Bronchial epithelial cell (primary cell): Measurements from ENCODE around the gene TFF2. TPM values are rescaled to one million over a fixed set of nuclear protein-coding genes. Genes with fewer than 3 reads are reported as not detected.

ENCODE experiments used
- DNase-seq: peaks from one replicate; pipeline ENCODE4 v3.0.0-alpha.2; 2010; ENCODE audit warnings: low read depth
- FAIRE-seq: peaks from 2 replicates; lab custom pipeline; 2011; peaks lifted over from hg19 to GRCh38; lab: Jason Lieb, UNC
- H3K27me3 ChIP-seq: 2 replicates; pipeline ENCODE4 v1.5.1; 2011; ENCODE audit warnings: low read length; ENCODE audit not compliant: control insufficient read depth, insufficient read depth
- H3K36me3 ChIP-seq: 2 replicates; pipeline ENCODE4 v1.5.1; 2011; ENCODE audit warnings: low read length; ENCODE audit not compliant: control insufficient read depth, insufficient read depth
- H3K4me3 ChIP-seq: 2 replicates; pipeline ENCODE4 v1.5.1; 2011; ENCODE audit warnings: mild to moderate bottlenecking, low read depth, low read length, control low read depth
- CTCF ChIP-seq: IDR thresholded peaks from 2 replicates; pipeline ENCODE4 v1.5.1; 2011; ENCODE audit warnings: mild to moderate bottlenecking, moderate library complexity, low read length, control low read depth, inconsistent platforms; ENCODE audit not compliant: insufficient read depth, severe bottlenecking
- total RNA-seq: library from RNA; depleted of rRNA; stranded (reverse); fragments of >200 nt; gene quantifications from 2 replicates; pipeline ENCODE4 v1.2.1, GENCODE V29; 2014

The TFF2 gene
- total RNA-seq, 1 donor from 2014 or later: not detected

DNA sequence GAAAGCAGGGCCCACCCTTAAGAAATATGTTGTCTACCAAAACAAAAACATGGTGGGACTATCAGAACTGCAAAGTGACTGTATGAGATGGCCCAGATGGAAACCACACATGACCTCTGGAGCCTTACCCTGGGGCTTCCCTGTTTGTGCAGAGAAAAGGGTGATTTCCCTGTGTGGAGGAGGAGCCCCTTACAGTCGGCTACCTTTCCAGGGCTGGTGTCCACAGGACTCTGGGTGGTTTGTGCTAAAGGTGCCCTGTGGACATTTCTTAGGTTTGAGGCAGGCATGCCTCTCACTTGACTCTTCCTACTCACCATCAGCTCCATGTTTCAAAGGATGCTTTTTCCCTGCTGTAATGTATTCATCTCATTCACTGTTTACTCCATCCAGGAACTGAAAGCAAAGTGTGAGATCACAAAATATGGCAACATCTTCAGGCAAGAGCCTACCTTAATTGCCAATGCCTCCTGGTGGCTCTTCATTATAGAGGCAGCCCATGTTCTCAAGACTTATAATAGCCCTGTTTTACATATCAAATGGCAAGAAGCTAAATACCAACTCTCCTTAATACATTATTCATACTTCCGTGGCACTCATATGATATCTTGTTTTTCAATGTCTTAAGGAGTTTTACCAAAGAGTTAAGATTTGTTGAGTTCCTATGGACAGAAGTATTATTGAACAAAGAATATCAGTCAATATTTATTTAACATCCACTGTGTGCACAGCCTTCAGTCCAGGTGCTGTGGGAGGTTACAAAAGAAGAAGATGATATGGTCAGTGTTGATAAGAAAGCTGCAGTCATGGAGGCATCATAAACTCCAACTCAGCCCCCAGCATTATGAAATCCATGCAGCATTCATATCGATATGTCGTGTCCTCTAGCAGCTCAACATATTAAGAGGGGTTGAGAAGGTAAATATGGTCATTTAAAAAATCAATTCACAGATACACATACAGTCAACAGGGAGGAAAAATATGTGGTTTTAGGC is 20.1 kb downstream of the TFF2 start:
- Histone ChIP-seq H3K27me3 (peaks cover 3% of the 10 kb centered on the region), H3K36me3 (no peaks in the 10 kb centered on the region), H3K4me3 (no peak overlapping the region)
- no peak for TF ChIP-seq CTCF
- FAIRE-seq (no peak), DNase-seq (no peak)

- TF ChIP-seq CTCF: no peak
- no peak for DNase-seq
- H3K4me3 ChIP-seq: no peak overlapping the region
- FAIRE-seq: no peak
- no peaks in the 10 kb centered on the region for H3K36me3 ChIP-seq
- H3K27me3 ChIP-seq: no peaks in the 10 kb centered on the region
Measured at GRCh38 chr21:42324896-42325295, 25.9 kb downstream of the TFF2 start.

GRCh38 chr21:42321845-42322244 is 28.9 kb downstream of the TFF2 start:
- TF ChIP-seq CTCF: no peak
- Histone ChIP-seq H3K36me3 (no peaks in the 10 kb centered on the region), H3K27me3 (no peaks in the 10 kb centered on the region), H3K4me3 (no peak overlapping the region)
- no peak for FAIRE-seq
- no peak for DNase-seq

- DNase-seq (no peak), FAIRE-seq (no peak)
- no peak for TF ChIP-seq CTCF
- Histone ChIP-seq H3K36me3 (no peaks in the 10 kb centered on the region), H3K27me3 (no peaks in the 10 kb centered on the region), H3K4me3 (no peak overlapping the region)
Measured at GRCh38 chr21:42321231-42321630, 29.6 kb downstream of the TFF2 start.

- no peaks in the 10 kb centered on the region for H3K36me3 ChIP-seq
- H3K27me3 ChIP-seq: no peaks in the 10 kb centered on the region
- no peak for DNase-seq
- no peak for FAIRE-seq
- TF ChIP-seq CTCF: no peak
- H3K4me3 ChIP-seq: no peak overlapping the region
Measured at GRCh38 chr21:42320791-42321190, 30.0 kb downstream of the TFF2 start.
